ENCODE data around the gene SLC48A1.
A peak's percentile ranks its signal among the peaks of the same experiment; 100 is the strongest.

SLC48A1 gene

DNA sequence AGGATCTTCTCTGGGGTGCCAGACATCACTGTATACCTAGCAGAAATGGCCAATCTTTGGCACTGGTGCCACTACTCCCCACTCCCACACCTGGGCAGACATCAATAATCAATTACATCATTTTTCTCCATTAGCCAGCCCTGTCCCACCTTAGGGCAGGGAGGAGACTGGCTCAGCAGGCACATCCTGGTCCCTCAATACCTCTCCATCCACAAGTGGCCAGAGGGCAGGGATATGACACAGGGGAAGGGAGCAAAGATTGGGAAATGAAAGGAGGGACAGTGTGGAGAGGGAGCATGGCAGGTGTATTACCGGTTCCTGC is 24.6 kb upstream of the SLC48A1 start:
- Mint-ChIP-seq H3K4me3 (no peak overlapping the region), H3K36me3 (ENCODE audit: low read depth) (no peaks in the 10 kb centered on the region), H3K4me1 (ENCODE audit: low read depth) (peaks cover 3% of the 10 kb centered on the region), H3K27ac (no peak overlapping the region), H3K27me3 (ENCODE audit: low read depth) (peaks cover 11% of the 10 kb centered on the region), H3K9me3 (no peaks in the 10 kb centered on the region)

DNA sequence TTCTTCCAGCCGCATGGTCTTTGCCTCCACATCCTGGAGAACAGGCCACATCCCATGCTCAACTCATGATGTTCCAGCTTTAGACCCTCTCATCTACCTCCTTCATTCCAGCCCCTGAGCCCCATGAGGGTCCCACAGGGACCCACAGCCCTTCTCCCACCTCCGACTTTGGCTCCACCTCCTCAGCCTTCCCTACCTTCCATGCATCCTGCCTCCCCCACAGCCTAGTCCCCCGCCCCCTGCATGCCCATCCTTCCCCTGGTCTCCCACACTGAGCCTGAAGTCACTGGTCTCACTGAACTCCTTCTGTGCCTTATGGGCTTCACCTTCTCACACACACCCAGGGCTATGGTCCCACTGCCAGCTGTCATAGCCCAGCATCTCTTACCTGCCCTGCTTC is 24.1 kb upstream of the SLC48A1 start:
- H3K9me3 Mint-ChIP-seq: no peaks in the 10 kb centered on the region
- H3K4me3 Mint-ChIP-seq: no peak overlapping the region
- H3K36me3 Mint-ChIP-seq (ENCODE audit: low read depth): no peaks in the 10 kb centered on the region
- H3K27ac Mint-ChIP-seq: no peak overlapping the region
- peaks cover 7% of the 10 kb centered on the region for H3K27me3 Mint-ChIP-seq (ENCODE audit: low read depth)
- peaks cover 6% of the 10 kb centered on the region for H3K4me1 Mint-ChIP-seq (ENCODE audit: low read depth)

GRCh38 chr12:47750229-47750798 is 22.7 kb upstream of the SLC48A1 start:
- H3K9me3 Mint-ChIP-seq: no peaks in the 10 kb centered on the region
- no peak overlapping the region for H3K4me3 Mint-ChIP-seq
- H3K4me1 Mint-ChIP-seq (ENCODE audit: low read depth): peaks cover 19% of the 10 kb centered on the region
- no peaks in the 10 kb centered on the region for H3K36me3 Mint-ChIP-seq (ENCODE audit: low read depth)
- no peaks in the 10 kb centered on the region for H3K27me3 Mint-ChIP-seq (ENCODE audit: low read depth)
- H3K27ac Mint-ChIP-seq: no peak overlapping the region

DNA sequence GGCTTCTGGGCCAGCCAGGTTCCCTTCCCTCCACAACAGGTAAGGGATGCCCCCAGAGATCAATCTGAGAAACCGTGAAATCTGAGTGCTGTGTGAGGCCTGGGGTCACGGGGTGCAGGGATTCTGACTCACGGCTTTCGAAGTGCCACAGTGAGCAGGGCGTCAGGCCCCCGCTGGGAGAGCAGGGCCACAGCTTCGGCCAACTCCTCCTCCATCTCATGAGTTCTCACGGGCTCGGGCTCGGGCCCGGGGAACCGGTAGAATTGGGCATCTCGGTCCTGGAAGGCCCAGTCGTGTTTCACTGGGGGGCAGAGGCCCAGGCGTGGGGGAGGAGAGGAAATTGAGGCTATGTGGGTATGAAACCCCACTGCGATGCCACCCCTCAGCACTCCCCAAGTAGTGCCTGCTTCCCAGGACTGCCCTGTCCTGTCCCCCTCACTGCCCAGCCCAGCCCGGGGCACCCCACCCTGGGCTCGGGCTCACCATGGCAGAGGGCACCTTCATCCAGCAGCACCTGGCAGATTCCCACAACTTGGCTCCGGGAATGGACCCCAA is 22.0 kb upstream of the SLC48A1 start:
- peaks cover 25% of the 10 kb centered on the region for H3K4me1 Mint-ChIP-seq (ENCODE audit: low read depth)
- no peaks in the 10 kb centered on the region for H3K27me3 Mint-ChIP-seq (ENCODE audit: low read depth)
- H3K27ac Mint-ChIP-seq: no peak overlapping the region
- H3K9me3 Mint-ChIP-seq: no peaks in the 10 kb centered on the region
- no peaks in the 10 kb centered on the region for H3K36me3 Mint-ChIP-seq (ENCODE audit: low read depth)
- no peak overlapping the region for H3K4me3 Mint-ChIP-seq

GRCh38 chr12:47751561-47751960 is 21.5 kb upstream of the SLC48A1 start:
- H3K27me3 Mint-ChIP-seq (ENCODE audit: low read depth): no peaks in the 10 kb centered on the region
- H3K36me3 Mint-ChIP-seq (ENCODE audit: low read depth): no peaks in the 10 kb centered on the region
- no peak overlapping the region for H3K4me3 Mint-ChIP-seq
- H3K9me3 Mint-ChIP-seq: no peaks in the 10 kb centered on the region
- H3K27ac Mint-ChIP-seq: no peak overlapping the region
- H3K4me1 Mint-ChIP-seq (ENCODE audit: low read depth): peaks cover 30% of the 10 kb centered on the region

- Mint-ChIP-seq H3K36me3 (ENCODE audit: low read depth) (no peaks in the 10 kb centered on the region), H3K4me1 (ENCODE audit: low read depth) (peaks cover 33% of the 10 kb centered on the region), H3K27ac (no peak overlapping the region), H3K9me3 (no peaks in the 10 kb centered on the region), H3K27me3 (ENCODE audit: low read depth) (no peaks in the 10 kb centered on the region), H3K4me3 (no peak overlapping the region)
Measured at GRCh38 chr12:47752121-47752520, 20.9 kb upstream of the SLC48A1 start.

- Mint-ChIP-seq H3K4me3 (no peak overlapping the region), H3K36me3 (ENCODE audit: low read depth) (no peaks in the 10 kb centered on the region), H3K4me1 (ENCODE audit: low read depth) (peaks cover 37% of the 10 kb centered on the region), H3K27me3 (ENCODE audit: low read depth) (no peaks in the 10 kb centered on the region), H3K9me3 (no peaks in the 10 kb centered on the region), H3K27ac (no peak overlapping the region)
Measured at GRCh38 chr12:47752552-47752951, 20.5 kb upstream of the SLC48A1 start.

GRCh38 chr12:47753021-47754001 is 19.7 kb upstream of the SLC48A1 start:
- H3K9me3 Mint-ChIP-seq: no peaks in the 10 kb centered on the region
- H3K36me3 Mint-ChIP-seq (ENCODE audit: low read depth): no peaks in the 10 kb centered on the region
- H3K4me1 Mint-ChIP-seq (ENCODE audit: low read depth): peaks cover 41% of the 10 kb centered on the region
- H3K27me3 Mint-ChIP-seq (ENCODE audit: low read depth): no peaks in the 10 kb centered on the region
- H3K27ac Mint-ChIP-seq: no peak overlapping the region
- H3K4me3 Mint-ChIP-seq: no peak overlapping the region

DNA sequence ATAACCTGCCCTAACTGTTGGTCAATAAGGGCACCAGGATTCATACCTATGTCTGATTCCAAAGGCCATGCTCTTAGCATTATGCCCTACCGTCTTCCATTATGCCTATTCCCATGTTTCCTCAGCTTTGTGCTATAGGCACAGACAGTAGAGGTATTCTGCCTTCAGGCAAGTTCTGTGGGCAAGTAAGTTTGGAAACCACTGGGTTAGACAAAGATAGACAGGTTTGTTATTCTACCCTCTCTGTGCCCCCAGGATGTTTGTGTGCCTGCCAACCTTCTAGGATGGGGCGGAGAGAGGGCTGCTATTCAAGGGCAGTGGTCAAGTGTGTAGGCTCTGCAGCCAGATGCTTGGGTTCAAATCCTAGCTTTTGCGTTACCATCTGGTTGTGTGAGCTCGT is 18.9 kb upstream of the SLC48A1 start:
- Mint-ChIP-seq H3K27ac (no peak overlapping the region), H3K4me3 (no peak overlapping the region), H3K4me1 (ENCODE audit: low read depth) (peaks cover 42% of the 10 kb centered on the region), H3K36me3 (ENCODE audit: low read depth) (no peaks in the 10 kb centered on the region), H3K27me3 (ENCODE audit: low read depth) (no peaks in the 10 kb centered on the region), H3K9me3 (no peaks in the 10 kb centered on the region)

- Mint-ChIP-seq H3K4me1 (ENCODE audit: low read depth) (peaks cover 42% of the 10 kb centered on the region), H3K9me3 (no peaks in the 10 kb centered on the region), H3K27me3 (ENCODE audit: low read depth) (no peaks in the 10 kb centered on the region), H3K36me3 (ENCODE audit: low read depth) (no peaks in the 10 kb centered on the region), H3K4me3 (no peak overlapping the region), H3K27ac (peak overlapping the region; percentile 12)
Measured at GRCh38 chr12:47754881-47755280, 18.2 kb upstream of the SLC48A1 start.

DNA sequence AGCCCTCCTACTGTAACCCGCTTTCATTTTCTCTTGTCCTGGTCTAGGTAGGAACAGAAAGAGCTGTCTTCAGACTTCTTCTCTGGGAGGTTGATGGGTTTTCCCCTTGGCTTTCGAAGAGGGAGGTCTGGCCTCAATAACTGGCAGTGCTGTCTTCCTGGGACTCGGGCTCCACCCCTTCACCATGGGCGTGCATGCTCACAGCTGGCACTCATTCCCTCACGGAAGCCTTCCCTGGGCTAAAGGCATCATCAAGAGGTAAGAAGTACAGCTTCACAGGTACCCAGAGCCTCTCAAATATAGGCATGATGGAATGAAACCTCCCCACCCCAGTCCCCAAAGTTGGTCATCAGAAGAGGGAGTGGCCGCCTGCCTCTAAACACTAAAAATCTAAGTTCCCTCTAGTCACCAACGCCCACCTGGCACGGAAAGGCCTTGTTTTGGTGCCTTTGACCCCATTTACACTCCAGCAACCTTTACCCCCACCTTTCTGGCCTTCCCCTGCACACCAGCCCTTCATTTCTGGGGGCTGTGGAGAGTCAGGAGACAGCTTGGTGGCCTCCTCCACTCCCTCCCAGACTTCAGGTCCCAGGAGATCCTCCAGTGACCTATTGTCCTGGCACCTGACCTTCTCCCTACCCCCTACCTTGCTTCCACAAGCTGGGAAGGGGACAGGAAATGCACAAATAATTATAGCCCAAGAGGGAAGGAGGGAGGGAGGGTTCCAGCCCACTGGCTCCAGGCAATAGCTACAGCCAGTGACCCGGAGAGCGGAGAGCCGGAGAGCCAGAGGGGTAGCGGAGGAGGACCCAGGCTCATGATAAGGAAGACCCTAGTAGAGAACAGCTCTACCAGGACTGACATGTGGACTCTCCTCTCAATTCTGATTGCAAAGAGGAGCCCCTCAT is 17.1 kb upstream of the SLC48A1 start:
- no peaks in the 10 kb centered on the region for H3K9me3 Mint-ChIP-seq
- peaks cover 42% of the 10 kb centered on the region for H3K4me1 Mint-ChIP-seq (ENCODE audit: low read depth)
- no peaks in the 10 kb centered on the region for H3K27me3 Mint-ChIP-seq (ENCODE audit: low read depth)
- peak overlapping the region; percentile 12 for H3K27ac Mint-ChIP-seq
- no peaks in the 10 kb centered on the region for H3K36me3 Mint-ChIP-seq (ENCODE audit: low read depth)
- H3K4me3 Mint-ChIP-seq: peak overlapping the region; percentile 53

- Mint-ChIP-seq H3K4me3 (no peak overlapping the region), H3K9me3 (no peaks in the 10 kb centered on the region), H3K36me3 (ENCODE audit: low read depth) (no peaks in the 10 kb centered on the region), H3K4me1 (ENCODE audit: low read depth) (peaks cover 43% of the 10 kb centered on the region), H3K27me3 (ENCODE audit: low read depth) (no peaks in the 10 kb centered on the region), H3K27ac (no peak overlapping the region)
Measured at GRCh38 chr12:47757364-47757839, 15.6 kb upstream of the SLC48A1 start.

DNA sequence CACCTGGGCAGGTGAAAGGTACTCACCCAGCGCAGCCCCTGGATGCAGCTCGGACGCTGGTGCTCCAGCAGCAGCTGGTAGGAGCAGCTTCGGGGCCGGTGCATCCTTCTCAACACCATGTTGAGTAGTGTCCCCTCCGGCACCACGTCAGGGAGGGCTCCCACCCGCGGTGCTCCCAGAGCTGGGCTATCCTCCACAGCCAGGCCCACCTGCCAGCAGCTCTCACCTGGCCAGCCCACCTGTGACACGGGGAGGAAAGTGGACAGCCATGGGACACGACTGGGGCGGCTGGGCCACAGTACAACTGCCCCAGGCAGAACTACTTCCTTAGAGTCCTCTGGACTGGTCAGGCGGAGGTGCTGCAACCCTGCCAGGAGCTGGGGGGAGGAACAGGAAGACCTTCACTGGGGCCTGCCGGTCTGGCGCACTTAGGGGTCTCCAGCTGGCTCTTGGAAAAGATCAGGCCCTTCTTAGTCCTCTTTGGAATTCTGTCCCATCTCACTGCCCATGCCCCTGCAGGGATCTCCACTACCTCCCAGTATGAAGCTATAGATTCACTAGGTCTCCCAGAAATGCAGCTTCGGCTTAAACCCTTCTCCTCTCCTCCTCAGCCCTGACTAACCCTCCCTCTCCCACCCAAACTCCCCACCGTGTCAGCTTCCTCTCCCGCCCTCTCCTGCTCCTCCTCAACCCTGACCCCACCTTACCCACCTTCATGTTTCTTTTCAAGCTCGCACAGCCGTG is 15.0 kb upstream of the SLC48A1 start:
- Mint-ChIP-seq H3K27ac (no peak overlapping the region), H3K4me1 (ENCODE audit: low read depth) (peaks cover 43% of the 10 kb centered on the region), H3K36me3 (ENCODE audit: low read depth) (no peaks in the 10 kb centered on the region), H3K27me3 (ENCODE audit: low read depth) (no peaks in the 10 kb centered on the region), H3K9me3 (no peaks in the 10 kb centered on the region), H3K4me3 (peak overlapping the region; percentile 34)

- H3K4me1 Mint-ChIP-seq (ENCODE audit: low read depth): peaks cover 40% of the 10 kb centered on the region
- H3K27ac Mint-ChIP-seq: no peak overlapping the region
- peak overlapping the region; percentile 33 for H3K4me3 Mint-ChIP-seq
- H3K36me3 Mint-ChIP-seq (ENCODE audit: low read depth): no peaks in the 10 kb centered on the region
- H3K9me3 Mint-ChIP-seq: no peaks in the 10 kb centered on the region
- H3K27me3 Mint-ChIP-seq (ENCODE audit: low read depth): no peaks in the 10 kb centered on the region
Measured at GRCh38 chr12:47758584-47758833, 14.5 kb upstream of the SLC48A1 start.
